Measurements from ENCODE around the gene EML1.
"Not testable (repeated sequence)": the region's sequence is repeated elsewhere in the genome, so short reads cannot be mapped to it uniquely, and the experiment has no call there.

The EML1 gene

DNA sequence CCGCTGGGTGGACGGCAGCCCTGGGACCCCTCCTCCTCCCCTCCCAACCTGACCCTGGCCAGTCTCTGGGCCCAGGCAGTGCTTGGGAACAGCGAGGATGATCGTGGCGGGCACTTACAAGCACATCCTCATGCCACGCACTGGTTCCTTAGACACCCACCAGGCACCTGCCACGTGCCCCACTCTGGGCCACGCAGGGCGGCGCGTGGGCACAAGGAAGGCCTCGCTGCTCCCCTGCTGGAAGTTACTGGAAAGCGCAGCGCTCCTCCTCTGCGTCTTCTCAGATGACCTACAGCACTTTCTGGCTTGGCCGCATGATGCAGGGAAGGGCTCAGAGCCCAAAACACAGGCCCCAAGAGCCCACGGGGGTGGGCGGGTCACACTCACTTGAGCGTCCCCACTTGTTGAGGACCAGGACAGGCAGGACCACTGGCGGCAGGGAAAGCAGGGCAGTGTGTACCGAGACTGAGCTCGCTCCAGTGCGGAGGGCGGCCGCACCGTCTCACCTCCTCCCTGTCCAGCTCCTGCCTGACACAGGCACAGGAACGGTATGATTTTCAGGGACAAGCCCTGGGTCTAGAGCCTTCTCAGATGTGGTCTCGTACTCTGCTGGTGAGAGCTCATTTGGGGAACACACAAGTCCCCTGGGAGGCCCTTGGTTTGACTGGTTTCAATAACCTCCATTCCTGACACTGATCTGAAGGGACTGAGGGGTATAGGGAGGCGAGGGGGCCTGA lies 143.7 kb downstream of the EML1 start:
- DNase-seq (ENCODE audit: low read depth in 2 of 2, low spot score in 1 of 2): no peak

DNA sequence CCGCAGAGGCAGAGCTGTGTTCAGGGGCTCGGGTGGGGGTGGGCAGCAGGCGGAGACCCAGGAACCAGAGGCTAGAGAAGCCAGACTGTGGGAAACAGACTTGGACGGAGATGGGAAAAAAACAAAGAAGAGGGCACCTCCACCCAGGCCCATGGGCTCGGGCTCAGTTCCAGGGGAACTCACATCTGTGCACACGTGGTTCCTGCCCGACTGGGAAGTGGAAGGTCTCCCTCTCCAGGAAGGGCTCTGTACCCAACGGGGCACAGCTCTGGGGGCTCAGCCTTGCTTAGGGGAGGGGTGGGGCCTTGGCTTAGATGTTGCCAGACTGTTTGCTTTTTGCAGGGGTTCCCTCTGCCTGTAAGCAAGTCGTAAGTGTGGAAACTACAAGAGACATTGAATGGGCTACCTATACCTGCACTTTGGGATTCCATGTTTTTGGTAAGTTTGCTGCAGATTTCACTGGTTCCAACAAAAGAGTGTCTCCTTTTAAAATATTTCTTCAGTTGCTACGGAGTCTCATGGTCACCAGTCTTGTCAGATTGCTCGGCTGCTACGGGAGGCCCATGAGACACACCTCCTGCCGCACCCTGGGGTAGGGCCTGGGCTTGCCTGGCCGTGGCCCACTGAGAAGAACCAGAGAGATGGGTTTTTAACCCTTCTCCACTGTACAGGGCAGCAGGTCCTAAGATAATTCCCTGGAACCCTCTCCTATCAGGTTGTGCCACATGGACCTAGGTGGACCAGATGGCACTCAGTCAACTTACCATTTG lies 144.4 kb downstream of the EML1 start:
- DNase-seq (ENCODE audit: low read depth in 2 of 2, low spot score in 1 of 2): no peak

DNA sequence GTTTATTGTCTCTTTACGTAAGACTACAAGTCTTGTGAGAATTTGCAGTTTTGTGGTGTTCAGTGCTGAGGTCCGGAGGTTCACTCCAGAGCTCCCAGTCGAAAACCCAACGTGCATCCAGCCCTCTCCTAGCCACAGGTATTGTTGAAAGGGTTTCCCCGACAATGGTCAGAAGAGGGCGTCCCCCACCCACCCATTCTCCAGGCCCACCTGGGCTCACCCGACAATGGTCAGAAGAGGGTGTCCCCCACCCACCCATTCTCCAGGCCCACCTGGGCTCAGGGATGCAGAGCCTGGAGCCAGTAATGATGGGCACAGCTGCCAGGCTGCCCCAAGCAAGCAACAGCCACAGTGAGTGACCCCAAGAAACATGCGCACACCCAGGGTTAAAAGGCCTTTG lies 145.2 kb downstream of the EML1 start:
- DNase-seq (ENCODE audit: low read depth in 2 of 2, low spot score in 1 of 2): no peak

DNA sequence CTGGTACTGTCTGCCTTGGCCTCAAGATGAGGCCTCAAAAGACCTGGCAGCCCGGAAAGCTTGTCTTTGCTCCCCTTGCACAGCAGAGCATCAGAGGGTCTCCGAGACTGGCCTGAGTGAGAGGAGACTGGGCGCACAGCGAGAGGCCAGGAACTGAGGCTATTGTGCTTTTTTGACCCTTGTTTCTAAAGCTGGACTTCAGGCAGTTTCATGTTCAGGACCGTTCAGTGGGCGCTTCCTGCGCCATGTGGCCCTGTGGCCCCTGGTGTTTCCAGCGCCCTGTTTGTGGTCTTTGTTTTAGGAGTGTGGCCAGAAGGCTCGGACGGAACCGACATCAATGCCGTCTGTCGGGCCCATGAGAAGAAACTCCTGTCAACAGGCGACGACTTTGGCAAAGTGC lies 145.7 kb downstream of the EML1 start:
- DNase-seq (ENCODE audit: low read depth in 2 of 2, low spot score in 1 of 2): no peak

DNA sequence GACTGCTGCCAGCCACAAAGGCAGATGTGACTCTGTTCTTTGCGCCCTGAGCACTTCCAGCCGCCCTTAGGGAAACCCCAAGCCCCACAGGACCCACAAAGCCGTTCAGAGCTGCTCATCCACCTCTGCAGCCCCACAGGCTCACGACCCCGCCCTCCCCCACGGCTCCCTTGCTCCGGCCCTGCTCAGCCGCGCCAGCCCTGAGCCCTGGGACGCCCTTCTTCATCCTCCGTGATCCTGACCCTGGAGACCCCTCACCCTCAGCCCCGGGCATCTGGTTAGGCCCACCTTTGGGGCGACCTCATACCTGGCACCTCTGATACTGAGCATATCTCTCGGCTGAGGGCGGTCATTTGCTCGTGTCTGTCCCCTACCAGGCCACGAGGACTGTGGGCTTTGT lies 146.2 kb downstream of the EML1 start:
- DNase-seq (ENCODE audit: low read depth in 2 of 2, low spot score in 1 of 2): no peak

DNA sequence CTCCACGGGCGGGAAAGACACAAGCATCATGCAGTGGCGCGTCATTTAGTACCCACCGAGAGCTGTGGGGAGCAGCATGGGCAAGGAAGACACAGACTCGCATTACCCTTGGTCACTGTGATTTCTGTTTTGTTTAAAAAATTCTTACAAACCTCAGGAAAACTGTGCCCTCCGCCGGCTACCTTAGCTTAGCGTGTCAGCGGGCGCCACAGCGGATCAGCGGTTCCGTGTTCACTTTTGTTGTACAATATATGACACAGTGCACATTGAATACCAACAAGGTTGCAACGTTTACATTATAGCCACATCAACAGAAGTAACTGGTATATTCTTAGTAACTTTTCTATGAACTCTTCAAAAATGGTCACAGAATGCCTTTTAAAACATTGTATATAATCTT lies 146.9 kb downstream of the EML1 start:
- no peak for DNase-seq (ENCODE audit: low read depth in 2 of 2, low spot score in 1 of 2)

DNA sequence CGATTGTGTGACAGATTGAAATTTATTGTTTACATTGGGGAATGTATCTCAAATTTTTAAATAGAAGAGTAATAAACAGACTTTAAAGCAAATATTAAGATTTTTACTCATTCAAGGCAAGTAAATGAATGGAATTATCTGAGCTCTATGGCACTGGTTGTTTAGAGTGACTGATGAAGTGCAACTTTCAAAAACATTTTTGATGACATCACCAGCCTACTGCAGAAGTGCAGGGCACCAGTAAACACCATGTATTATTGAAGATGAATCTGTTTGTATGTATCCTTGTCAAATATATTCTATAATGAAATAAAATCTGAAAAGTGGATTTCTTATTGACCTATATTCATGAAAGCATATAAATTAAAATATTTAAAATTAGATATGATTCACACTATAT lies 148.0 kb downstream of the EML1 start:
- no peak for DNase-seq (ENCODE audit: low read depth in 2 of 2, low spot score in 1 of 2)

DNA sequence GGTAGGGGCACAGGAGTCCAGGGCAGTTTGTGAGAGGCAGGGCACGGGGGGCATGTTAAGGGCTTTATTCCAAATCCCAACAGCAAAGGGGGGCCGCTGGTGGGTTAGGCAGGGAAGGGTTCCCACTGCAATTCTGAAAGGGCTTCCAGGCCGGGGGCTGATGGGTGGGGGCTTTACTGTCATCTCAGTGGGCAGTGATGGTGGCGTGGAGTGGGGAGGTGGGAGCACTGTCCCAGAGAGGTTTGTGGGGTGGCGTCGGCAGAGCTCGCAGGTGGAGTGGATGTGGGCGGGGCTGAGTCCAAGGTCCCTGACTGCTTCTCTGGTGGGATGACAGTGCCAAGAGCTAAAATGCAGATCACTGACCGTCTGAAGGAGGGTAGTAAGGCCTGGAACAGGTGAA lies 150.4 kb downstream of the EML1 start:
- DNase-seq (ENCODE audit: low read depth in 2 of 2, low spot score in 1 of 2): no peak

DNA sequence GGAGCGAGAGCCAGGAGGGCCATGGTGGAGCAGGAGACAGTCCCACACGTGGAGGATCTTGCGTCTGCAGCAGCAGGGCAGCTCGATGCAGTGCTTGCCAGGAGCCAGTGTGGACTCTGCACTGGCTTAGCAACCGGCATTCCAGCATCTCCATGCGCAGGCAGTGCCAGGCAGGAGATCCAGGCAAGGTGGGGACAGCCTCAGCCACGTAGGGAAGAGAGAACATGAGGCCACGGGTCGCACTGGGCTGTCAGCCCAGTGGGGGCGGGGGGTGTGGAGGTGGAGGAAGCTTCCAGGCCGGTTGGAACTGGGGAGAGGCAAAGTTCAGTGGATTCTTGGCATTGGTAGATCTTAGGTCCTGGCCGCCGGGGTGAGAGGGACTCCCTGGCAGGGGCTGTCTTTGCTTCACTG lies 151.0 kb downstream of the EML1 start:
- no peak for DNase-seq (ENCODE audit: low read depth in 2 of 2, low spot score in 1 of 2)

DNA sequence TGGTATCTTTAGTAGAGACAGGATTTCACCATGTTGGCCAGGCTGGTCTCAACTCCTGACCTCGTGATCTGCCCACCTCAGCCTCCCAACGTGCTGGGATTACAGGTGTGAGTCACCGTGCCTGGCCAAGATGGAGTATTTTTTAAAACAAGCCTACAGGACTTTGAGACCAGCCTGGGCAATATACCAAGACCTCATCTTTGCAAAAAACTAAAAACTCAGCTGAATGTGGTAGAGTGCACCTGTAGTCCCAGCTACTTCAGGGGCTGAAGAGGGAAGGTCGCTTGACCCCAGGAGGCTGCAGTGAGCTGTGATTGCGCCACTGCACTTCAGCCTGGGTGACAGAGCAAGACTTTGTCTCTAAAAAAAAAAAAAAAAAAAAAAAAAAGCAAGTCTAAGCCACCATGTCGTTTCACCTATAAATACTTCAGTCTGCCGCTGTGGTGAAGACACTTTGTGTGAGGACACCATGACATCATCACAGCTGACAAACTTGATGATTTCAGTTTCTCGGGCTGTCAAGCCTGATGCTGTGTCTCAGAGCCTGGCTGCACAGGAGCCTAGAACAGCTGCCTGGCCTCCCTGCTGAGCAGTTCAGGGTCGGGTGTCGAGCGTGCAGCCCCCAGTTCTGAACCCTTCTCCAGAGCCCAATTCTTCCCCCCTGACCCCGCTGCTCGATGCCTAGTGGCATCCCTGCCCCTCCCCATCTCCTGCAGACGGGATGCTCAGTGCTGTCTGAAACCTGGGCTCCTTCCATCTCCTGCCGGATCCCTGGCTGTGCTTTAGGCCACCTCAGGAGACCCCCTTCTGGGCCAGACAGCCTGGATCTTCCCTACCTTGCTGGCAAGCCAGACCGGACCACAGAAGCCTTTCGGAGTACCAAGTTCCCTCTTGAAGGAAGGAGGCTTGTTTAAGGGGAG lies 152.8 kb downstream of the EML1 start:
- DNase-seq (ENCODE audit: low read depth in 2 of 2, low spot score in 1 of 2): no peak

DNA sequence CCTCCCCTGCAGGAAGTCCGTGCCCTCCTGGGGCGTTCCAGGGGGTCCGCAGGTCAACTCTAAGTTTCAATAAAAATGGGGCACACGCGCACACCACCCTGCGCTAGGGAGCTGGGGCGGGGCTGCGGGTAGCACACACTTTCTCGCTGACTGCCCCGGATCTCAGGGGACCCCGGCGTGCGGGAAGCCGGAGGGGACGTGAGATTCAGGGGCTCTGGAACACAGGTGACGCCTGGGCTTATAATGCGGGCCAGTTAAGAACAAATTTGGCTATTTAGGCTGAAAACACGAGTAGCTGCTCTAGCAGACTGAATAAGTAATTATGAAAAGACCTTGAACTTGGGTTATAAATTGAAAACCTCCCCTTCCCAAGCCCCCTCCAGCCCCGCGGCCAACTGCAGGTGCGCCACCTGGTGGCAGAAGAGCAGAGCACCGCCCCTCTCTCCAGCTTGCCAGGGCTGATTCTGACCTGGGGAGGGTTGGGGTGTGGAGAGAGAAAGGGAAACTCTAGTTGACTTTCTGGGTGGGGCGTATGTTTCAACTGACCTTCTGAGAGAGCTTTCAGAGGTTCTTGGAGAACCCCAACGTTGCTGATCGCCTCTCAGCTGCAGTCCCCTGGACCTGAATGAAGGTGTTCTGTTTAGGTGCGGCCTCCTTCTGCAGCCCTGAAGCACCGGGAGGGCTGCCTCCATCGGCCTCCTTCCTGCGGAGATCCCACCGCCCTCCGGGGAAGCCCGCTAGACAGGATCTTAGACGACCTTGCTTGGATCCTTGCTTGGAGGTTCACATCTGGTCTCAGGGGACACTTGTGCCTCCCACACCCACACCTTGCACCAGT lies 153.7 kb downstream of the EML1 start:
- DNase-seq (ENCODE audit: low read depth in 2 of 2, low spot score in 1 of 2): peak; percentile 16 to 30

DNA sequence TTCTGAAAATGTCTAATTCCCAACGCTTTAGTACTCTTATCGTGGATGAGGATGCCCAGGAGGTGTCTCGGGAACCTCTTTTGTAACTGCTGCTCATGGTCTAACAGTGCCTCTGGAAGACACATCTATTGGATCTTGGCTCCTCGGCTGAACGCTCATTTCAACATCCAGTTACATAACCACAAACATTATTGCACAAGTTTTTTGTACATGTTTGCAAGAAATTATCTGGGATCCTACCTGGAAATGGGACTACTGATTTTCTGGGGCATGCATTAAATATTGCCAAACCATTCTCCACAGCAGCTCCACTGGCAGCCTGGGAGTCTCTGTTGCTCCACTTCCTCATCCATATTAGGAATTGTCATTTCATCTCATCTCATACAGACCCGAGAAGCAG lies 154.5 kb downstream of the EML1 start:
- no peak for DNase-seq (ENCODE audit: low read depth in 2 of 2, low spot score in 1 of 2)

DNA sequence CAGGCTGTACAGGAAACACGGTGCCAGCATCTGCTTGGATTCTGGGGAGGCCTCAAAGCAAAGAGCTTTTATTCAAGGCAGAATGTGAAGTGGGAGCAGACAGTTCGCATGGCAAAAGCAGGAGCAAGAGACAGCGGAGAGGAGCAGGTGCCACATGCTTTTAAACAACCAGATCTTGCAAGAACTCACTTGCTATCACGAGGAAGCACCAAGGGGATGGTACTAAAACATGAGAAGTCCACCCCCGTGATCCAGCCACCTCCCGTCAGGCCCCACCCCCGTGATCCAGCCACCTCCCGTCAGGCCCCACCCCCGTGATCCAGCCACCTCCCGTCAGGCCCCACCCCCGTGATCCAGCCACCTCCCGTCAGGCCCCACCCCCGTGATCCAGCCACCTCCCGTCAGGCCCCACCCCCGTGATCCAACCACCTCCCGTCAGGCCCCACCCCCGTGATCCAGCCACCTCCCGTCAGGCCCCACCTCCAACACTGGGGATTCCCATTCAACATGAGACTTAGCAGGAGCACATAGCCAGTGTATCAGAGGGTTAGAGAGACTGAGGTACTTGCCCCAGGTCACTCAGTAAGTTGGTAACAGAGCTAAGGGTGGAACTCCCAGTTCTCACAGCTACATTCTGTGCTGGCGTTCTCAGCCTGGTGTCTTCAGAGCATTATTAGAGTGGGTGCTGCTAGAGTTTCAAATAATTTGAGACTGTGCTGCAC lies 156.0 kb downstream of the EML1 start:
- not testable (repeated sequence) for DNase-seq (ENCODE audit: low read depth in 2 of 2, low spot score in 1 of 2)

DNA sequence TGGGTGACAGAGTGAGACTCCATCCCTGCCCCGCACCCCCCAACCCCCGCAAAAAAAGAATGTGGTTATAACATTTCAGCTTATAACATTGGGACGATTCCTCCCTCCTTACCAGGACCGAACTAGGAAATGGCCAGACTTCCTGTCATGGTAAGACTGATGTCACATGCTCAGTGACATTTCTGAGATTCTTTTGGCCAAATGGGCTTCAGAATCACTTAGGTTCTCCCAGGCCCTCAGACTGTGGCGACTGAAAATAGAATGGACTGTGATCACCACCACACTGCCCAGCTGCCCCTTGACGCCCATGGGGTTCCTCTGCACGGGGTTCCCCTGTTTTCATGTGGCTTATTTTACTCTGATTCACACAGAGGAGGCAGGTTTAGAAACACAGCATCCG lies 157.0 kb downstream of the EML1 start:
- DNase-seq (ENCODE audit: low read depth in 2 of 2, low spot score in 1 of 2): no peak

DNA sequence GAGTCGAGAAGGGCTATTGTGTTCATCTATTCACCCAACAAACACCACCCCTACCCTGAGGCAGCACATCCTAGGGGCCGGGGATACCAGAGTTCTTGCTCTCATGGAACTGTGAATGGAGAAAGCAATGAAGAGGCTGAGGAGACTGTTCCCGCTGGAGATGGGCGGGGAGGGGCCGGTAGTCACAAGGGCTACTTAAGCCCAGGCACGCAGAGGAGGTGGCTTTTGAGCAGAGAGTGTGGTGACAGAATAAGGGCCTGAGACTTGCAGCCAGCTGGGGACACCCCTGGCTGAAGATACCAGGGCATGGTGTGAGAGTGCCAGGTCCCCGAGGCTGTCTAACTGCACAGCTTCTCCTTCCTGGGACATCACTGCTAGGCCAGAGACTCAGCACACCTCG lies 157.9 kb downstream of the EML1 start:
- no peak for DNase-seq (ENCODE audit: low read depth in 2 of 2, low spot score in 1 of 2)

DNA sequence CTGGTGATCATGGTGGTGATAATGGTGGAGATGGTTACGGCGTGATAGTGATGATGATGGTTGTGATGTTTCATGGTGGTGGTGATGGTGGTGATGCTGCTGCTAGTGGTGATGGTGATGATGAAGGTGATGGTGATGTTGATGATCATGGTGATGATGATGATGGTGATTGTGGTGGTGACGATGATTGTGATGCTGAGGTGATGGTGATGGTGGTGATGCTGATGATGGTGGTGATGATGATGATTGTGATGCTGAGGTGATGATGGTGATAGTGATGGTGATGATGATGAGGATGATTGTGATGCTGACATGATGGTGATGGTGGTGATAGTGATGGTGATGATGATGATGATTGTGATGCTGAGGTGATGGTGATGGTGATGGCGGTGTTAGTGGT lies 158.8 kb downstream of the EML1 start:
- DNase-seq (ENCODE audit: low read depth in 2 of 2, low spot score in 1 of 2): no peak

DNA sequence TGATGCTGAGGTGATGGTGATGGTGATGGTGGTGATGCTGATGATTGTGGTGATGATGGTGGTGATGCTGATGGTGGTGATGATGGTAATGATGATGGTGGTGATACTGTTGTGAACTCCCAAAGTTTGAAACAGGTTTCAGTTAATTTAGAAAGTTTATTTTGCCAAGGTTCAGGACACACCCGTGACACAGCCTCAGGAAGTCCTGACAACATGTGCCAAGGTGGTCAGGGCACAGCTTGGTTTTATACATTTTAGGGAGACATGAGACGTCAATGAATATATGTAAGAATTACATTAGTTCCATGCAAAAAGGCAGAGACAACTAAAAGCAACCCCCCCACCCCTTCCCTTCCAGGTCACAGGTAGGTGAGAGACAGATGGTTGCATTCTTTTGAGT lies 159.2 kb downstream of the EML1 start:
- DNase-seq (ENCODE audit: low read depth in 2 of 2, low spot score in 1 of 2): no peak

DNA sequence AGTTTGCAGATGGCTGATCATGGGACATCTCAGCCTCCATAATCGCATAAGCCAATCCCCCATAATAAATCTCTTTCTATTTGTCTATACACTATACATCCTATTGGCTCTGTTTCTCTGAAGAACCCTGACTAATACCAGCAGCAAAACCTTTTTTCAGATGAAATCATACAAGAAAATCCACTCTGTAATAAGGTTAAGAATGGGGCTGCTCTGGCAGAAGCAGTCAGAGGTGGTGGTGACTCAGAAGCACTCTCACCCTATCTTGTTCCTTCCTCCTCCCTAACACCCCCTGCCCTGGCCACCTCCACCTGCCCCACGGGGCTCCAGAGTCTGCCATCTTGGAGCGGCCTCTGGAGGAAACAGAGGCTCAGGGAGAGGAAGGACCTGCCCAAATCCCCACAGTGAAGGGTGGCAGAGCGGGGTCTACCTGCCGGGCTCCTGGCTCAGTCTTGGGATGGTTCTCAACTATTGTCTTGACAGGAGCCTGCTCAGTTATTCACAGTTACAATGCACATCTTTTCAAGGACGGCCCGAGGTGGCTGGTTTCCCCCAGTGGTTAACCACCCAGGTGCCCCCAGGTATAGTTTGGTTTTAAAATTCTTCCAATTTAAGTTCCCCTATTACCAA lies 162.7 kb downstream of the EML1 start:
- no peak for DNase-seq (ENCODE audit: low read depth in 2 of 2, low spot score in 1 of 2)

DNA sequence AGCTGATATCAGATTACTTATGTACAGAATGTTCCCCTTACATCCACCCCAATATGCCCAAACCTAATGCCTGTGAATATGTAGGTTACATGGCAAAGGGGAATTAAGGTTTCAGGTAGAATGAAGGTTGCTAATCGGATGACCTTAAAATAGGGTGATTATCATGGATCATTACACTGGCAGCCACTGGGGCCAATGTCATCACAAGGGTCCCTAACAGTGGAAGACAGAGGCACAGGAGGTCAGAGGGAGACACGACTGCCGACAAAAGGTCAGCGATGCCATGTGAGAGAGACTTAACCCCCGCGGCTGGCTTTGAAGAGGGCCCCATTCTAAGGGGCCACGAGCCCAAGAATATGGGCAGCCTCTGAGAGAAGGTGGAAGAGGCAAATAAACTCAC lies 165.2 kb downstream of the EML1 start:
- no peak for DNase-seq (ENCODE audit: low read depth in 2 of 2, low spot score in 1 of 2)
